ENCODE data around the gene ACBD6.

DNA sequence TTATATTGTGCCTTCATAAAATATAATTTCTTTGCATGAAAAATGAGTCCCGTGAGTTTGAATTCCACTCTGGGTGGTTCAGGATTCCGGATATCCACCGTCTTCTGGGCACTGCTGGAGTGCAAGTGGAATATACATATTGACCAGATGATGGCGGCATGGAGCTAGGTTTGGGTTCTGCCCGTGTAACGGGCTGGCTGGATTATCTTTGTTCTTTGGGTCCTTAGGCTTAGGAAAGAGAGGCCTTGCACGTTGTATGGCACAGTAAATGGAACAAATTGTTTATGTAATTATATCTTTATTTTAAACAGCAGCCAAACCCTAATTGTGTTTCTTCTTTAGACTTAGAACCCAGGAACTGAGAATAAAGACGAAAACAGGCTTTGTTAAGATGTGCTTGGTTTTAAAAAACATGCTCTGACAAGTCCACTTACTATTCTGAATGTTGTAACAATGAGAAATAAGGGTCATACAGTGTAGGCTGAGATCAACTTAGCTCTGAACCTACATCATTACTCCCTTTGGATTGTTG, 13.5 kb upstream of the ACBD6 start:
- TF ChIP-seq, protein P1, sequence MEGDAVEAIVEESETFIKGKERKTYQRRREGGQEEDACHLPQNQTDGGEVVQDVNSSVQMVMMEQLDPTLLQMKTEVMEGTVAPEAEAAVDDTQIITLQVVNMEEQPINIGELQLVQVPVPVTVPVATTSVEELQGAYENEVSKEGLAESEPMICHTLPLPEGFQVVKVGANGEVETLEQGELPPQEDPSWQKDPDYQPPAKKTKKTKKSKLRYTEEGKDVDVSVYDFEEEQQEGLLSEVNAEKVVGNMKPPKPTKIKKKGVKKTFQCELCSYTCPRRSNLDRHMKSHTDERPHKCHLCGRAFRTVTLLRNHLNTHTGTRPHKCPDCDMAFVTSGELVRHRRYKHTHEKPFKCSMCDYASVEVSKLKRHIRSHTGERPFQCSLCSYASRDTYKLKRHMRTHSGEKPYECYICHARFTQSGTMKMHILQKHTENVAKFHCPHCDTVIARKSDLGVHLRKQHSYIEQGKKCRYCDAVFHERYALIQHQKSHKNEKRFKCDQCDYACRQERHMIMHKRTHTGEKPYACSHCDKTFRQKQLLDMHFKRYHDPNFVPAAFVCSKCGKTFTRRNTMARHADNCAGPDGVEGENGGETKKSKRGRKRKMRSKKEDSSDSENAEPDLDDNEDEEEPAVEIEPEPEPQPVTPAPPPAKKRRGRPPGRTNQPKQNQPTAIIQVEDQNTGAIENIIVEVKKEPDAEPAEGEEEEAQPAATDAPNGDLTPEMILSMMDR (IDR thresholded peaks at IDR 0.05; ENCODE audit: insufficient read depth, low read depth, low read length): peak; percentile 90
- no peak for TF ChIP-seq EZH2 (IDR thresholded peaks at IDR 0.05; ENCODE audit: insufficient read depth, low read length)

Data from astrocyte (in vitro differentiated cells and primary cell).